GM23248 (cell line): ENCODE data around the gene RNF121.

Experiments
- EZH2 ChIP-seq: fragments of 200-600 bp; sonication (generic); IDR thresholded peaks from 2 replicates; pipeline ENCODE4 v1.6.1; 2018; ENCODE audit warnings: antibody characterized with exemption, mild to moderate bottlenecking; ENCODE audit not compliant: insufficient read depth, poor library complexity, severe bottlenecking
- EZH2phosphoT487 ChIP-seq: fragments of 200-600 bp; sonication (generic); IDR thresholded peaks from 2 replicates; pipeline ENCODE4 v1.6.1; 2018; ENCODE audit warnings: antibody characterized with exemption, moderate library complexity, mild to moderate bottlenecking, low read depth; ENCODE audit not compliant: insufficient read depth

DNA sequence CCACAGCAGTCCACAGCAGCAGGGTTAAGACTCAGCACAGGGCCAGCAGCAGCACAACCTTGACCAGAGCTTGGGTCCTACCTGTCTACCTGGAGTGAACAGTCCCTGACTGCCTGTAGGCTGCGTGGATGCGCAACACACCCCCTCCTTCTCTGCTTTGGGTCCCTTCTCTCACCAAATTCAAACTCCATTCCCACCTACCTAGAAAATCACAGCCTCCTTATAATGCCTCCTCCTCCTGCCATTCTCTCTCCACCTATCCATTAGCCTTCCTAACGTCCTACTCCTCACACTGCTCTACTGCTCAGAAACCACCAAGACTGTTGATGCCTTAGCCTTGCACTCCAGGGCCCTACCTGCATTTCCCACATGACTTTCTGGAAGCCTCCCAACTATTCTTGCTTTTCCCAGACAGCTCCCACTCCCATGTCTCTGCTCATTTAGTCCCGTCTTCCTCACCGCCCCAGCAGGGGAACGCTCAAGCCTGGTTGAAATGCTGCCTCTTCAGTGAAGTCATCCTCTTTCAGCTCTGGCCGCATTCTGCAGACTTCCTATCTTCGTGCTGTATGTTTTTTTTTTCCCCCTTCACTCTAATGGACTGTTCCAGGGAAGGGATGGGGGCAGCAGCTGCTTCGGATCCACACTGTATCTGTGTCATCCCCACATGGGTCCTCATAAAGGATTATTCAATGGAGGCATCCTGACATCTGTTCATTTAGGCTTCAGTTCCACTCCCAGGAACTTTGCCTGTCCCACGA is 73.2 kb downstream of the RNF121 start:
- no peak for TF ChIP-seq EZH2phosphoT487
- no peak for TF ChIP-seq EZH2
